ENCODE measurements around the gene CAMK1.
A peak's percentile ranks its signal among the peaks of the same experiment; 100 is the strongest.
"Not testable (repeated sequence)": the region's sequence is repeated elsewhere in the genome, so short reads cannot be mapped to it uniquely, and the experiment has no call there.

The CAMK1 gene

GRCh38 chr3:9792405-9793160 is 22.8 kb upstream of the CAMK1 start, which contains the start of the genes ARPC4 and TADA3:
Gene ARPC4 (plus strand): TSS chr3:9793082. CDS start chr3:9793122, 40 bp downstream.
Gene TADA3 (minus strand): TSS chr3:9792473. CDS start chr3:9791466, 1,007 bp downstream.
- DNase-seq = peak; percentile 92 to 99

- no peak for DNase-seq
These were observed 22.1 kb upstream of the CAMK1 start for GRCh38 chr3:9791790-9792404.

GRCh38 chr3:9791127-9791526 is 21.4 kb upstream of the CAMK1 start:
- DNase-seq = no peak

GRCh38 chr3:9787714-9788113 is 18.0 kb upstream of the CAMK1 start:
- DNase-seq = no peak

GRCh38 chr3:9786825-9787669 is 17.3 kb upstream of the CAMK1 start:
- DNase-seq = no peak

- DNase-seq = no peak
These were observed 16.5 kb upstream of the CAMK1 start for GRCh38 chr3:9786209-9786739.

GRCh38 chr3:9785602-9786001 is 15.9 kb upstream of the CAMK1 start:
- no peak for DNase-seq

- DNase-seq = no peak
These were observed 15.2 kb upstream of the CAMK1 start for GRCh38 chr3:9784965-9785364.

GRCh38 chr3:9783954-9784353 is 14.2 kb upstream of the CAMK1 start:
- peak in 1 of 2 donors; percentile 8 for DNase-seq

- DNase-seq = no peak
These were observed 13.0 kb upstream of the CAMK1 start for GRCh38 chr3:9782770-9783169.

GRCh38 chr3:9781978-9782603 is 12.3 kb upstream of the CAMK1 start:
- no peak for DNase-seq

- no peak for DNase-seq
These were observed 11.8 kb upstream of the CAMK1 start for GRCh38 chr3:9781551-9781950.

GRCh38 chr3:9780910-9781309 is 11.2 kb upstream of the CAMK1 start:
- DNase-seq = no peak

- DNase-seq = no peak
These were observed 10.7 kb upstream of the CAMK1 start for GRCh38 chr3:9780458-9780812.

GRCh38 chr3:9779721-9780457 is 10.1 kb upstream of the CAMK1 start:
- DNase-seq = peak; percentile 21 to 28

GRCh38 chr3:9779075-9779593 is 9.4 kb upstream of the CAMK1 start:
- no peak for DNase-seq

- peak in 1 of 2 donors; percentile 62 for DNase-seq
These were observed 8.7 kb upstream of the CAMK1 start for GRCh38 chr3:9778143-9779074.

- DNase-seq = peak in 1 of 2 donors; percentile 59
These were observed 7.9 kb upstream of the CAMK1 start for GRCh38 chr3:9777694-9778021.

GRCh38 chr3:9776896-9777693 is 7.3 kb upstream of the CAMK1 start:
- DNase-seq = no peak

GRCh38 chr3:9771007-9771406 is 1.3 kb upstream of the CAMK1 start:
- not testable (repeated sequence) for DNase-seq

Data from hippocampal formation (tissue), 2 donors.